NCI-H1930 (cell line): ENCODE data around the gene ZBTB2.

Experiments
- DNase-seq, 2 experiments: peaks; one replicate each; lab custom pipeline; 2025; lab: John Stamatoyannopoulos, UW

ZBTB2 gene

GRCh38 chr6:151391471-151392413 is at the start of gene ZBTB2:
ZBTB2 (minus strand) TSS chr6:151391559; CDS start chr6:151373637, 17,922 bp downstream.
- peak; percentile 32 to 42 for DNase-seq

- no peak for DNase-seq
Measured at GRCh38 chr6:151440930-151441329, 49.6 kb upstream of the ZBTB2 start.

DNA sequence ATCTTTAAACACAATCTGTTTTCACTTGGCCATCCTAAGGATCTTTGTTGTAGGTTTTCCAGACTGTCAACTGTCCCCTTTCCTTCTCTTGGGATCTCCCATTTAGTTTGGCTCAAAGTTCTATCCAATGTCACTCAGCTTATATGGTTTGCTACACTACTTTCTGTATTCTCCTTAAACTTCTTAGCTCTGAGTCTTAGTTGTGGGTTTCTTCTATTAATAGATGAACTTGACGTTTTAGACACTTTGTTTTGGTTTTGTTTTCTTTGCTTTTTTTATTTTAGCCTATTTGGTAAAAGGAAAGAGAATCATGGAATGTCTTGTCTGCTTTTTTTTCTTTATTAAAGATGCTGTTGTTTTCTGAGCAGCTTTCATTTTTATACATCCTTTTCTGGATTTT is 49.1 kb upstream of the ZBTB2 start:
- no peak for DNase-seq

DNA sequence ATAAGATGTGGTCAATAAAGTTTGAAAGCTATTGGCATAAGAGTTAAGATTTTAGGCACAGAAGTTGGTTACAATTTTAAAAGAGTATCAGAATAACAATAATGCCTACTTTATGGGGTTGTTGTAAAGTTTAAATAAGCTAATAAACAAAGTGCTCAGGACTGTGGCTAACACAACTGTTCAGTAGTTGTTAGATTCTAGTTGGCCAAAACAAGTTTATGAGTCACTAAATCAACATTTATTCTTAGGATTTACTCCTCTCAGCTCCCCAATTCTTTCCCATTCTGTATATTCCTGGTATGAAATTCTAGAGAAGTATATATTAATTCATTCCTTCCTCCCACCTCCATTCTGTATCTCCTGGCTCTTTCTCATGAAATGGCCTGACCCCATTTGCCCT is 46.0 kb upstream of the ZBTB2 start:
- no peak for DNase-seq

DNA sequence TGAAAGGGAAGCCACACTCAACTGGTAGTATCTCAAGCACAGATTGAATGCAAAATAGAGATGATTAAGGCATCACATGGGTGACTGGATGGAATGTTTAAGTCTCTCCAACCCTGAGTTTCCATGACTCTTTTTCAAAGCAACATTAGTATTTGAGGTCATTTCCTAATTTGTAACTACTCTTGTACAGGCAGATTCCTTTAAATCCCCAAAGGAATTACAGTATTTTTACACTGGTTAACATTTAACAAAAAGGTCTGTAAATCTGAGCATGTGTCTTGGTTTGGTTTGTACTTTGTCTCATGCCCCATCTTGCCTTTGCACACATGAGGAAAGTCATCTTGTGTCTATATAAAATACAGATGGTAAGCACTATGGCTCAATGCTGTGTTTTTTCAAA is 45.4 kb upstream of the ZBTB2 start:
- DNase-seq: no peak

DNA sequence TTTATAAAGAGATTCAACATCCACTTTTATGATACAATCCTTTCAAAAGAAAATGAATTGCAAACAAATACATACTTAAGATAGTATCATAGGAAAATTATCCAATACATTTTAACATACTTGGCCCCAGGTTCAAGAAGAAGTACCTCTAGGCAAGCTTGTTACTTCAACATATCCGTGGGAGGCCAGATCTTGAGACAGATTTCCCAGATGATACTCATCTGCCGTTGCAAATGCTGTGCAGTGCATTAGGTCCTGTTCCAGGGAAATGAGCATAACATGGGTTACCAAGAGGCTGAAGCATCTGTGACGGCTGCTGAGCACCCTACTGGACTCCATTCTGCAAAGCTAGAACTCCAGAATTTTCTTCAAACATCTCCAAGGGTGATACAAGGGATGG is 44.9 kb upstream of the ZBTB2 start:
- no peak for DNase-seq

GRCh38 chr6:151434369-151434768 is 43.0 kb upstream of the ZBTB2 start:
- DNase-seq: no peak

- no peak for DNase-seq
Measured at GRCh38 chr6:151432651-151433050, 41.3 kb upstream of the ZBTB2 start.

- no peak for DNase-seq
Measured at GRCh38 chr6:151431337-151431736, 40.0 kb upstream of the ZBTB2 start.

- no peak for DNase-seq
Measured at GRCh38 chr6:151430886-151431285, 39.5 kb upstream of the ZBTB2 start.

DNA sequence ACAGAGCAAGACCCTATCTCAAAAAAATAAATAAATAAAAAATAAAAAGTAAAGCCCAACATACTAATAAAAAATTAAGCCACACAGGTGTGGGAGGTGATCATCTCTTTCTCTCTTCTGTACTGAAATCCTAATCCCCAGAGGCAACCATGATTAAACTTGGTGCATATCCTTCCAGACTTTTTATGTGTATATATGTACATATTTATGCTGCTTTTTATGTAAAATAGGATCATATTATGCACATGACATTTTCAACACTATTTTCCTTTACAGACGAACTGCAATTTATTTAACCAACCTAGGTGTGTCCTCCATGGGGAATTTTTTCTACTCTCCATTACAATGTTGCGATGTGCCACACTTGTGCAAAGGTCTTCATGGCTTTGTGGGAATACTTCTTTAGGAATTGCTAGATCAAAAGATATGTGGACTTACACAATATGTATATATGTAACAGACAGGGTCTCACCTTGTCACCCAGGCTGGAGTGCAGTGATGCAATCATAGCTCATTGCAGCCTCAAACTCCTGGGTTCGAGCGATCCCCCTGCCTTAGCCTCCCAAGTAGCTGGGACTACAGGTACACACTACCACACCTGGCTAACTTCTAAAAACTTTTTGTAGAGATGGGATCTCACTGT is 36.9 kb upstream of the ZBTB2 start:
- DNase-seq: no peak

GRCh38 chr6:151425561-151425960 is 34.2 kb upstream of the ZBTB2 start:
- DNase-seq: no peak

DNA sequence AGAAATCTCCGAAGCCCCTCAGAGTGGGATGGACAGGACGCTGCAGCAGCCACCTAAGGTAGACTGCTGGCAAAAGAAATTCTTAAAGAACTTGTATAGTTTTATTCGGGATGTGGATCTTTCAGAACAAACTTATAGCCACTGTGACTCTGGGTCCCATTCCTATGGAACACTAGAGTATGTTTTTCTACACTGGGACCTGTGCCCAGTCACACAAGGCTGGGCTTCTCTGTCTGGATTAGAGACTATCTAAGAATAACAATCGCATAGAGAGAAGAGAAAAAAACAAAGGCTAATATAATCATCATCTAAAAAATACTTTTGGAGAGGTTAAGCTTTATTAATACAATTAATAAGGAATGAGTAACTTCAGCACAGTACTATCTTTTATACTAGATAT is 31.6 kb upstream of the ZBTB2 start:
- no peak for DNase-seq

- DNase-seq: no peak
Measured at GRCh38 chr6:151417477-151417876, 26.1 kb upstream of the ZBTB2 start.

GRCh38 chr6:151414641-151415260 is 23.4 kb upstream of the ZBTB2 start:
- DNase-seq: no peak

GRCh38 chr6:151413372-151414145 is 22.2 kb upstream of the ZBTB2 start:
- DNase-seq: no peak

- no peak for DNase-seq
Measured at GRCh38 chr6:151412909-151413308, 21.6 kb upstream of the ZBTB2 start.

DNA sequence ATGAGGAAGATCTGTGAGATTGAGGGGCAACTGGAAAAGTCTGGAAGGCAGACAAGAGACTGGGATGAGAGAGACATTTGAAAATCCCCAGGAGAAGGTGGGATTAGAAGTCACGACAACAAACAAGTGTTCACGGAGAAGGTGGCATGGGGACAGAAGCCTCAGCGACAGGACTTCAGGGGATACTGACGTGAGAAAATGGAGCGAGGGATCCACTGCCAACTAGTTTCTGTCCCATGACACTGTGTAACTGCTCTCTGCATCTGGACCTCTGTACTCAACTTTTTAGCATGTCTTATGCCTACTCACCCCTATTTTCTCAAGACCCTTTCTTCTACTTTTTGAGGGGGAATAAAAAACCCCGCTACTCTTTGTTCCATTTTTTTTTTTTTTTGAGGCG is 18.3 kb upstream of the ZBTB2 start:
- no peak for DNase-seq

DNA sequence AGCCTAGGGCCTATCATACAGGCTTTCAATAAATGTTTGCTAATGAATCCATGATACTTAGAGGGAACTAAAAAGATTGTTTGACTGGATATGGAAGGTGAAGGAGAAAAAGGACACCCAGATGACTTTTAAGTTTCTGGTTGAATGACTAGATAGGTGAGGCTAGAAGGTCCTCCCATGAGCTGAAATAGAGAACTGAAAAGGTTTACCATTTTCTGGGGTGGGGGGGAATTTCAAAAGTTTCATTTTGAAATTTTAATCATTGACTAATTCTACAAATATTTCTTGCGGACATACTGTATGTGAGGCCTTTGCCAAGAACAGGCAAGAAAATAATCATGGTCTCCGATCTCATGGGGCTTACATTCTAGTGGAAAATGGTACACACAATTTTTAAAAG is 17.9 kb upstream of the ZBTB2 start:
- DNase-seq: no peak

DNA sequence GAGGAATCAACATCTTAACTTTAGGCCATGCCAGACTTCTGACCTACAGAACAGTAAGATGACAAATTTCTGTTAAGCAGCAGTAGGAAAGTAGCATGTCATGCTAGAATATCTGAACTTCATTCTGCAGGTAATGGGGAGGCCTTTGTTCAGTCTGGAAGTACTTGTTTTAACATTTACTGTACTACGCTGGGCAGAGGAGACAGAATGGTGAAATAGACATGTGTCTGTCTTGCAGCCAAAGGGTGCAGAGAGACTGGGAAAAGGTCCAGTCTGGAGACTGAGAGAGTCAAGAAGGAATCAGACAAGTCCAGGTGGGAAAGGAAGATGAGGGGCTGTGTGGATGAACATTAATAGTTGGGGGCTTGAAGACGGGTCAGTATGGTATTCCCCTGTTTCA is 17.5 kb upstream of the ZBTB2 start:
- no peak for DNase-seq

DNA sequence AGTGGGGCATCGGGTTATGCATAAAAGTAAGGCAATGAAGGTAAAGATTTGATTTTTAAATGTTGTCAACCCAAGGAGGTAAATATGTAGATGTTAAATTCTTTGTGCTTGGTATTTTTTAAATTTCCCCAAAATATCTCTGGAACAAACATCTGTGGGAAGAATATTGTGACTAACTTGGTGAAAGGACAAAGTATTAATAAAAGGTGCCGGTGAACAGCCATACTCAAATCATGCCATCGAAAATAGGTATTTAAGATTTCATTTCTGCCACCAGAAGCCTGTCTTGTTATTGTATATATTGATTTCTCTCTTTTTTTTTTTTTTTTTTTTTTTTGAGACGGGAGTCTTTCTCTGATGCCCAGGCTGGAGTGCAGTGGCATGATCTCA is 12.6 kb upstream of the ZBTB2 start:
- DNase-seq: no peak

DNA sequence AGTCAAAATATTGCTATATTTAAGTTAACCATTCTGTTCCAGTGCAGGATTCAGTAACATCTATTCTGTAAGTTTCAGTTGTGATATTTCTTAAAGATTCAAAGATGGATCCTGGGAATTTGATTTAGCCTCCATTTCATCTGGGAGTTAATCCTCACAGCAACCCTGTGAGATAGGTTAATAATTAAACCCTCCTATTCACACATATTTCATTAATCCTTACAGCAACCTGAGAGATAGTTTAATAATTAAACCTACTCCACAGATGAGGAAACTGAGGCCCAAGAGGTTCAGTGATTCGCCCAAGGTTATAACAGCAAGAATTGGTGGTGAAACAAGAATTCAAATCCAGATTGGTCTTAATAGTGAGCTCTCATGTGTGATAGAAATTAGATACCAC is 10.9 kb upstream of the ZBTB2 start:
- DNase-seq: no peak
